ENCODE results near the gene IL13RA1.

DNA sequence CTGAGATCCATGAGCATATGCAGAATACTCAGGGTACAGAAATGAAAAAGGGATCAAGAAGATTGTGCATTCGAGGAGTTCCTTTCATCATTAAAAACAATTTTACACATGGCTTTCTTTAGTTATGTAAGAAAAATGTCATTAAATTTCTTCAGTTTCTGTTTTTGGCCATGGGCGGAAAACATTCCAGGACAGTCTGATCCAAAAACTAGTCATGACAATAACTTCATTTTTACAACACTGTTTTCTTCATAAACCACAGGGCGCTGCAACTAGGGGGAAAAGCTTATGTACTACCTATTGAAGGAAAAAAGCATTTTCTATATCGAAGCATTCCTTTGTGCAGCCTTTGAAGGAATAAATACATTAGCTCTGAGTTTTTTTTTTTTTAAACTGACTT lies 28.2 kb downstream of the IL13RA1 start:
- TF ChIP-seq CTCF (IDR thresholded peaks at IDR 0.05) (no peak), POLR2A (IDR thresholded peaks at IDR 0.05) (no peak)

Data from thyroid gland (tissue), 4 donors.